Stomach (tissue), 4 donors: ENCODE results near the gene TPBGL.

Source experiments
- CTCF ChIP-seq, 7 experiments: fragments of 450-650 bp in 4 of 7; fragments of 200-600 bp in 3 of 7; sonication (generic) in 3 of 7; IDR thresholded peaks; one replicate each; pipeline ENCODE4 v1.5.1; 2016 to 2019; ENCODE audit warnings: antibody characterized with exemption in 7 of 7, control low read depth in 2 of 7, mild to moderate bottlenecking in 1 of 7
- EP300 ChIP-seq: sonication (generic); formaldehyde crosslinking; IDR thresholded peaks from one replicate; pipeline ENCODE4 v1.6.1; 2017; ENCODE audit warnings: antibody characterized with exemption
- POLR2A ChIP-seq, 4 donors: fragments of 450-650 bp; IDR thresholded peaks; one replicate each; pipeline ENCODE4 v1.6.1; 2016; ENCODE audit warnings: antibody characterized with exemption in 4 of 4, control low read depth in 2 of 4, mild to moderate bottlenecking in 1 of 4, moderate library complexity in 1 of 4
- POLR2AphosphoS5 ChIP-seq, 3 donors: sonication (generic); formaldehyde crosslinking; IDR thresholded peaks; one replicate each; pipeline ENCODE4 v1.6.1; 2016; ENCODE audit warnings: antibody characterized with exemption in 3 of 3

DNA sequence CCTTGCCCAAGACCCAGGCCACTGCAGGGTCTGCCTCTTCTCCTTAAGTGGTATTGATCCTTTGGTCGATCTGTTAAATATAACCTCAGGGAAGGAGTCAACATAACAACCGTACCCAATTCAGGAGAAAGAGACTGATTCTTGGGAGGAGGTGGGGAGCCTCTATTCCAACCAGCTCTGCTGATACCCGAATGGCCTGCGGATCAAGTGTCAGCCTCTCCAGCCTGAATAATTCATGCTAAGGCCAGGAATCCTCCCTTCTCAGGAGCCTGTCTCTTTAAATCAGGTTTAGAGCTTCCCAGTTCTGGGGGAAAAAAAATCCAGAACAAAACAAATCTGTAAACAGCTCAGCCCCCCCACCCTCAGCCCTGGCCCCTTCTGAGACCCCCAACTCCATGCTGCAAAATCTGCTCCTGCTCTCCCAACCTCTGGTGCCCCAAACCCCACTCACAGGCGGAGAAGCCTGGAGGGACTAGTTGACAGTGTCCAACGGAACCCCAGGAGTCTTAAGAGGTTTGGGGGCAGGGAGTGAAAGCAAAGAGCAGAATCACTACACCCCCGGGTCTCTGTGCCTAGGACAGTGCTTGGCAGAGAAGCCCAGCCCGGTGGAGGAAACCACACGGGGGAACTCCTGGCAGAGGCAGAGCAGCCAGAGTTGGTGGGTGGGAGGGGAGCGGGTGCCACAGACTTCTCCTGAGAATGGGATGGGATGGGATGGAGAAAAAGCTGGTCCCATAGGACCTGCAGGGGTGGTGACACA lies 863 bp upstream of the TPBGL start:
- TF ChIP-seq POLR2A (IDR thresholded peaks at IDR 0.05) (no peak), CTCF (IDR thresholded peaks at IDR 0.05) (no peak), POLR2AphosphoS5 (IDR thresholded peaks at IDR 0.05) (no peak), EP300 (no peak)
